AG04450 (cell line): ENCODE data around the gene EPN1. TPM values are rescaled to one million over a fixed set of nuclear protein-coding genes. Genes with fewer than 3 reads are reported as not detected.

Experiments used
- CTCF ChIA-PET: fragments of 300-600, 350-600 bp; formaldehyde crosslinking; extraction: SDS; loops from one replicate; lab custom pipeline; 2022; ENCODE audit warnings: antibody characterized with exemption, inconsistent platforms; lab: Charles Lee
- POLR2A ChIA-PET: fragments of 350-600 bp; formaldehyde crosslinking; extraction: SDS; loops from one replicate; lab custom pipeline; 2021; ENCODE audit warnings: antibody characterized with exemption, inconsistent platforms; lab: Yijun Ruan, JAX
- DNase-seq: peaks from one replicate; pipeline ENCODE4 v3.0.0-alpha.2; 2011; ENCODE audit warnings: low read depth, low spot score
- H3K27ac ChIP-seq: one replicate; pipeline ENCODE4 v1.5.1; 2012; ENCODE audit warnings: low read depth, low read length, control low read depth
- H3K27me3 ChIP-seq: one replicate; pipeline ENCODE4 v1.6.0; 2012; ENCODE audit warnings: low read length; ENCODE audit not compliant: control insufficient read depth, insufficient read depth
- H3K4me3 ChIP-seq: 2 replicates; pipeline ENCODE4 v1.5.1; 2011; ENCODE audit warnings: mild to moderate bottlenecking, low read depth, low read length, control low read depth
- H3K9me3 ChIP-seq: 2 replicates; pipeline ENCODE4 v1.5.1; 2012; ENCODE audit warnings: low read length; ENCODE audit not compliant: control insufficient read depth, insufficient read depth
- polyA plus RNA-seq: library from polyadenylated mRNA; depleted of rRNA; stranded (reverse); fragments of >200 nt; gene quantifications from 2 replicates; pipeline ENCODE4 v1.2.3, GENCODE V29; 2011
- TF ChIP-seq, protein P1 (sequence below): IDR thresholded peaks from 2 replicates; pipeline ENCODE4 v1.5.1; 2011; ENCODE audit warnings: low read depth, low read length, control low read depth, inconsistent platforms

Gene EPN1
- polyA plus RNA-seq, 1 experiment: 32.1 TPM

DNA sequence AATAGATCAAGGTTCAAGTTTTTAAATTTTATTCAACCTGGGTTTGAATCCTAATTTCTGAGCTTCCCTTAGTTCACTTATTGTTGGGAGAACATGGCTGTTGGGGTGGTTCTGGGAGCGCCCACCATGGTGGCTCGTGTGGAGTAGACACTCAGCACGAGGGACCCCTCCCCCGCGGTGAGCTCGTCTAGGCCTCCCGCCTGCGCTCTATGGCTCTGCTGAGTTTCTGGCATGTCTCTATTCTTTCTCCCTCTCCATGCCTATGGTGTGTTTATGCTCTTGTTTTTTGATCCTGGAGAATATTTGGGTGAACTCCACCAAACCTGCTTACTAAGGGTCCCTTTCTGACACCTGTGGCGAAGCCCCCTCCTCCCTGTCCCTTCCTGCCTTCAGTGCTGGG, 1.6 kb upstream of the EPN1 start:
- Histone ChIP-seq H3K9me3 (no peaks in the 10 kb centered on the region; the same call in 1 of the 2 replicates), H3K27me3 (no peaks in the 10 kb centered on the region), H3K4me3 (no peak overlapping the region), H3K27ac (no peak overlapping the region)
- POLR2A ChIA-PET: interaction anchor here (2.0 kb wide), 1 partner anchor 19 kb away, joined by 6 read pairs; no protein-coding TSS in a partner anchor
- CTCF ChIA-PET: interaction anchor here (0.6 to 0.7 kb wide), 2 partner anchors 41 to 42 kb away, joined by 3 read pairs; no protein-coding TSS in a partner anchor
- TF ChIP-seq, protein P1, sequence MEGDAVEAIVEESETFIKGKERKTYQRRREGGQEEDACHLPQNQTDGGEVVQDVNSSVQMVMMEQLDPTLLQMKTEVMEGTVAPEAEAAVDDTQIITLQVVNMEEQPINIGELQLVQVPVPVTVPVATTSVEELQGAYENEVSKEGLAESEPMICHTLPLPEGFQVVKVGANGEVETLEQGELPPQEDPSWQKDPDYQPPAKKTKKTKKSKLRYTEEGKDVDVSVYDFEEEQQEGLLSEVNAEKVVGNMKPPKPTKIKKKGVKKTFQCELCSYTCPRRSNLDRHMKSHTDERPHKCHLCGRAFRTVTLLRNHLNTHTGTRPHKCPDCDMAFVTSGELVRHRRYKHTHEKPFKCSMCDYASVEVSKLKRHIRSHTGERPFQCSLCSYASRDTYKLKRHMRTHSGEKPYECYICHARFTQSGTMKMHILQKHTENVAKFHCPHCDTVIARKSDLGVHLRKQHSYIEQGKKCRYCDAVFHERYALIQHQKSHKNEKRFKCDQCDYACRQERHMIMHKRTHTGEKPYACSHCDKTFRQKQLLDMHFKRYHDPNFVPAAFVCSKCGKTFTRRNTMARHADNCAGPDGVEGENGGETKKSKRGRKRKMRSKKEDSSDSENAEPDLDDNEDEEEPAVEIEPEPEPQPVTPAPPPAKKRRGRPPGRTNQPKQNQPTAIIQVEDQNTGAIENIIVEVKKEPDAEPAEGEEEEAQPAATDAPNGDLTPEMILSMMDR: no peak
- DNase-seq: no peak

DNA sequence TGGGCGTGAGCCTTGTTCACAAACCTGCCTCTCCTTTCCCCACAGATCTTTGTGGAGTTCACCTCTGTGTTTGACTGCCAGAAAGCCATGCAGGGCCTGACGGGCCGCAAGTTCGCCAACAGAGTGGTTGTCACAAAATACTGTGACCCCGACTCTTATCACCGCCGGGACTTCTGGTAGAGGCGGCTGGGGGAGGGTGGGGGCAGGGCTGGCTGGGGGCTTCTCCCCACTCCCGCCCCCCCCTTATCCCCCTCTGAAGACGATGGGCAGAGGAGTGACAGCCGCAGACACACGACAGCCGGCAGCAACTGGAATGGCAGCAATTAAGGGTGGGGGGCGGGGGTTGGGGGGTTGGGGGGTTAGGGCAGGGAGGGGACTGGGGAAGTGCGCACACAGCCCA, 1.1 kb upstream of the EPN1 start:
- DNase-seq: no peak
- no peaks in the 10 kb centered on the region; the same call in 1 of the 2 replicates for H3K9me3 ChIP-seq
- H3K4me3 ChIP-seq: no peak overlapping the region
- no peaks in the 10 kb centered on the region for H3K27me3 ChIP-seq
- H3K27ac ChIP-seq: no peak overlapping the region
- TF ChIP-seq, protein P1: no peak
- ChIA-PET POLR2A (interaction anchor here (2.0 kb wide), 1 partner anchor 20 kb away, joined by 6 read pairs; no protein-coding TSS in a partner anchor), CTCF (interaction anchor here (0.6 kb wide), 1 partner anchor 43 kb away, joined by 3 read pairs; no protein-coding TSS in a partner anchor)

DNA sequence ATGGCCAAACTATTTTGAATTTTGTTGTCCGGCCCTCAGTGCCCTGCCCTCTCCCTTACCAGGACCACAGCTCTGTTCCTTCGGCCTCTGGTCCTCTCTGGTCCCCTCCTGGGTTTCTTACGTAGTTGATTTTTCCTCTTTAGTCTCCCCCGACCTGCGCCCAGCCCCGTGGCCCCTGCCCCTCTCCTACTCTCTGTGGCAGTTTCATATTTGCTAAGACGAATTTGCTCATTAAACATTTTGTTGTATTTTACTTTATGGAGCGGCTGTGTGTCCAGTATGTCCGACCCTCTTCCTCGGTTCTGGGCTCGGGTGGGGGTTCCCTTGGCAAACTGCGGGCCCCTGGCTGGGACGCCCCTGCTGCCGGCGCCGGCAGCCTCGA, 576 bp upstream of the EPN1 start:
- H3K27me3 ChIP-seq: no peaks in the 10 kb centered on the region
- H3K9me3 ChIP-seq: no peaks in the 10 kb centered on the region; the same call in 1 of the 2 replicates
- H3K27ac ChIP-seq: peak overlapping the region; percentile 21
- peak overlapping the region; percentile 86 for H3K4me3 ChIP-seq
- ChIA-PET POLR2A (interaction anchor here (2.0 kb wide), 1 partner anchor 20 kb away, joined by 6 read pairs; no protein-coding TSS in a partner anchor), CTCF (no interaction called here)
- TF ChIP-seq, protein P1: no peak
- DNase-seq: no peak

DNA sequence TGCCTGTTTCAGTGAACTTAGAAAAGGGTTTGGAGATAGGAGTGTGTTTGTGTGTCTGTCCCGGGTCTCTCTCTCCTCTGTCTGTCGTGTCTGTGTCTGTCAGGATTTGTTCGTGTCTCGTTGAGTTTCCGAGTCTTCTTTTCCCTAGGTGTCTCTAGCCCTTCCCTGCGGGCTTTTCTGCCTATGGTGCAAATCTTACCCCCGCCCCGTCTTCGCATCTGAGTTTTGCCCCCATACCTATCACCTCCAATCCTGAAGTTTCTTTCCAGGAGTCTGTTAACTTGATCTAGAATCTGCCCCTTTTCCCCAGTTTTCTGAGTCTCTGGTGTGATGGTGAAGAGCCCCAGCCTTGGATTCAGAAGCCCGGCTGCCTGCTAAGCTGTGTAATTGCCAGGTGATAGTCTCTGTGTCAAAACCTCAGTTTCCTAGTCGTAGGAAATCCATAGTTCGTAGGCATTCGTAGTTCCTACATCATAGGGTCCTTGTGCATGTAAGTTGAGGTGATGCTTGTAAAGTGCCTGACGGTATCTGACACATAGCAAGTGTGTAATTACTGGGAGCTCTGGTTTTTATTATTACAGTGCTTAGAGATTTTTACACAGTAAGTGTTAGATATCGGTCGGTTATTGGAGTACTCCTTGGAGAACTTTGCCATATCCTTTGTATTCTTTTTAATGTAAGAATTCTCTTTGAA, 782 bp downstream of the EPN1 start:
- H3K4me3 ChIP-seq: peak overlapping the region; percentile 86
- H3K27ac ChIP-seq: peak overlapping the region; percentile 31
- CTCF ChIA-PET: interaction anchor here (1.1 kb wide), 1 partner anchor 21 kb away, joined by 3 read pairs; no protein-coding TSS in a partner anchor
- POLR2A ChIA-PET: no interaction called here
- no peak for DNase-seq
- TF ChIP-seq, protein P1: no peak
- H3K9me3 ChIP-seq: no peaks in the 10 kb centered on the region; the same call in 1 of the 2 replicates
- H3K27me3 ChIP-seq: no peaks in the 10 kb centered on the region

DNA sequence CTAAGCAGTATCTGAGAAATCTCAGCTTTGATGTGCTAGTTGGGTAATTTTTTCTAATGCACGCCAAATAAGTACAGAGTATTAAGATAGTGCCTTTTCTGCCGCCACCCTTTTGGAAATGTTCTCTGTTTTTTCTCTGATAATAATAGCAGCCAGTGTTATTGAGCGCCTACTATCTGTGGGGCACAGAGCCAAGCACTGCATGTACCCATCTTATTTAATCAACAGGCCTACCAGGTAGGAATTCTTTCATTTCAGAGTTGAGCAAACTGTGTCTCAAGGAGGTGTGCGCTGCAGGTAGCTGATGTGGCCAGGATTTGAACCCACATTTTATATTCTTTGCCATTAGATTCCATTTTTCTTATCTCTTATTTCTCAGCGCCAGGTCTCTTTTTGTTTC, 1.4 kb downstream of the EPN1 start:
- Histone ChIP-seq H3K27ac (no peak overlapping the region), H3K4me3 (peak overlapping the region; percentile 86), H3K27me3 (no peaks in the 10 kb centered on the region), H3K9me3 (no peaks in the 10 kb centered on the region; the same call in 1 of the 2 replicates)
- TF ChIP-seq, protein P1: peak; percentile 5; the same call in 1 of the 2 replicates
- ChIA-PET POLR2A (no interaction called here), CTCF (interaction anchor here (1.1 kb wide), 1 partner anchor 22 kb away, joined by 3 read pairs; no protein-coding TSS in a partner anchor)
- no peak for DNase-seq
